ENCODE results near the gene A2ML1. TPM values are rescaled to one million over a fixed set of nuclear protein-coding genes. Genes with fewer than 3 reads are reported as not detected.
A peak's percentile ranks its signal among the peaks of the same experiment; 100 is the strongest.
"Not testable (repeated sequence)": the region's sequence is repeated elsewhere in the genome, so short reads cannot be mapped to it uniquely, and the experiment has no call there.

A2ML1 gene
- total RNA-seq, 1 donor from 2014 or later, result not detected

GRCh38 chr12:8914716-8915526 lies 92.5 kb downstream of the A2ML1 start:
- no peak for TF ChIP-seq CTCF (IDR thresholded peaks at IDR 0.05; ENCODE audit: partially characterized antibody, unreplicated experiment)
- H3K4me3 Mint-ChIP-seq (ENCODE audit: unreplicated experiment), result no peak overlapping the region
- peak; percentile 58 for DNase-seq
- peaks cover 4% of the 10 kb centered on the region for H3K9me3 Mint-ChIP-seq (ENCODE audit: unreplicated experiment)
- H3K36me3 Mint-ChIP-seq (ENCODE audit: unreplicated experiment), result no peaks in the 10 kb centered on the region
- H3K4me1 Mint-ChIP-seq (ENCODE audit: low read depth, unreplicated experiment), result peaks cover 13% of the 10 kb centered on the region
- peaks cover 4% of the 10 kb centered on the region for H3K27me3 Mint-ChIP-seq (ENCODE audit: unreplicated experiment)
- H3K27ac Mint-ChIP-seq (ENCODE audit: unreplicated experiment), result no peak overlapping the region

DNA sequence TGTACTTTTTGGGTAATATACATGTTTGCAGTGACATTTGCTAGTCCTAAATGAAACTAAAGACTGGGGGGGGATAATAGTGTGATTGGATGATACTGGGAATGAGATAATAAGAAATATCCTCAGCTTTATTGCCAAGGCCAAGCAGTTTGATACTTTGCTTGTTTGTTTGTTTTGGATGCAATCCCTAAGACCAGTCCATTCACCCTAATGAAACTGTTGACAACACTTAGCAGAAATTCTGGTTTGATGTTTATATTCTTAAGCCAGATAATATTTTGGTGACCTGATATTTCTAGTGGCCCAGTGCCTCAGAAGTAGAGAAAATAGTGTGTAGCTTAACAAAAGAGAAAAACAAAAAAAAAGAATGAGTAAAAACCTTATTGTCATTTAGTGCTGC lies 93.7 kb downstream of the A2ML1 start:
- Mint-ChIP-seq H3K27ac (ENCODE audit: unreplicated experiment) (no peak overlapping the region), H3K9me3 (ENCODE audit: unreplicated experiment) (peaks cover 4% of the 10 kb centered on the region), H3K4me3 (ENCODE audit: unreplicated experiment) (no peak overlapping the region), H3K27me3 (ENCODE audit: unreplicated experiment) (peaks cover 4% of the 10 kb centered on the region), H3K36me3 (ENCODE audit: unreplicated experiment) (no peaks in the 10 kb centered on the region), H3K4me1 (ENCODE audit: low read depth, unreplicated experiment) (peaks cover 13% of the 10 kb centered on the region)
- no peak for DNase-seq
- TF ChIP-seq CTCF (IDR thresholded peaks at IDR 0.05; ENCODE audit: partially characterized antibody, unreplicated experiment), result no peak

DNA sequence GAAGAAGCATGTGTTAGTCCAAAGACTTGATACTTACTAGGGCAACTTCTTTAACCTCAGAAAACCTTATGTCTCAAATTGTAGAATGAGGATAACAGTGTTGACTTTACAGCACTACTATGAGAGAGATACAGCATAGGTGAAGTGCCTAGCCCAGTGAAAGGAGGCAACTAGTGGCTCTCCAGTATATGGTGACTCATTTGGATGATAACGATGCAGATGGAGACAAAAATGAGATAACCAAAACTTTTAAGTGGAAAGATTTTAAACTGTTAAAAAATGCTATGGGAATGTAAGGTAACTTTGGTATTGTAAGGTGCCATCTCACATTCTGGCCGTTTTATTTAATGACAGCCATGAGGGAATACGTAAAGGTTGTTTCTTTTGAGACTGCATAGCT lies 94.6 kb downstream of the A2ML1 start:
- TF ChIP-seq CTCF (IDR thresholded peaks at IDR 0.05; ENCODE audit: partially characterized antibody, unreplicated experiment), result no peak
- Mint-ChIP-seq H3K36me3 (ENCODE audit: unreplicated experiment) (no peaks in the 10 kb centered on the region), H3K27me3 (ENCODE audit: unreplicated experiment) (peaks cover 4% of the 10 kb centered on the region), H3K4me3 (ENCODE audit: unreplicated experiment) (no peak overlapping the region), H3K4me1 (ENCODE audit: low read depth, unreplicated experiment) (peaks cover 13% of the 10 kb centered on the region), H3K27ac (ENCODE audit: unreplicated experiment) (no peak overlapping the region), H3K9me3 (ENCODE audit: unreplicated experiment) (peaks cover 4% of the 10 kb centered on the region)
- no peak for DNase-seq

GRCh38 chr12:8917751-8918150 lies 95.3 kb downstream of the A2ML1 start:
- TF ChIP-seq CTCF (IDR thresholded peaks at IDR 0.05; ENCODE audit: partially characterized antibody, unreplicated experiment), result no peak
- H3K4me1 Mint-ChIP-seq (ENCODE audit: low read depth, unreplicated experiment), result peaks cover 11% of the 10 kb centered on the region
- H3K27me3 Mint-ChIP-seq (ENCODE audit: unreplicated experiment), result peaks cover 4% of the 10 kb centered on the region
- no peak overlapping the region for H3K27ac Mint-ChIP-seq (ENCODE audit: unreplicated experiment)
- DNase-seq, result no peak
- no peaks in the 10 kb centered on the region for H3K36me3 Mint-ChIP-seq (ENCODE audit: unreplicated experiment)
- H3K4me3 Mint-ChIP-seq (ENCODE audit: unreplicated experiment), result no peak overlapping the region
- H3K9me3 Mint-ChIP-seq (ENCODE audit: unreplicated experiment), result peaks cover 4% of the 10 kb centered on the region

DNA sequence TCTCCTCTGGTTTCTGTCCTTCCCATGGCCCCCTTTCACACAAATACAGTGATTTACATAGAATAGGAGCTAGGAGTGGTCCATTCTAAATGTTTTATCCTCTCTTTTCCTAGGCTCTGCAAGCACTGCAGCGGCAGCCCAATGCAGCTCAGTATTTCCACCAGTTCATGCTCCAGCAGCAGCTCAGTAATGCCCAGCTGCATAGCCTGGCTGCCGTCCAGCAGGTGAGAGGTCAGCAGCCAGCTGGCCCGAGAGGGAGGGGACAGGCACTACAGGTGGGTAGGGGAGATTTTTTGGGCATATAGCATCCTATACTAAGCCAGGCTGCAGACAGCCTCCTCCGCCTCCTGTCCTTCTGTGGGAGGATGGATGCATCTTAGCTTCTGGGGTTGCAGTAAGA lies 97.2 kb downstream of the A2ML1 start:
- H3K36me3 Mint-ChIP-seq (ENCODE audit: unreplicated experiment); H3K4me1 Mint-ChIP-seq (ENCODE audit: low read depth, unreplicated experiment); H3K27ac Mint-ChIP-seq (ENCODE audit: unreplicated experiment); H3K27me3 Mint-ChIP-seq (ENCODE audit: unreplicated experiment); DNase-seq; H3K4me3 Mint-ChIP-seq (ENCODE audit: unreplicated experiment); H3K9me3 Mint-ChIP-seq (ENCODE audit: unreplicated experiment): not testable (repeated sequence)
